ENCODE results near the gene ATP10D.

- TF ChIP-seq, protein P1, sequence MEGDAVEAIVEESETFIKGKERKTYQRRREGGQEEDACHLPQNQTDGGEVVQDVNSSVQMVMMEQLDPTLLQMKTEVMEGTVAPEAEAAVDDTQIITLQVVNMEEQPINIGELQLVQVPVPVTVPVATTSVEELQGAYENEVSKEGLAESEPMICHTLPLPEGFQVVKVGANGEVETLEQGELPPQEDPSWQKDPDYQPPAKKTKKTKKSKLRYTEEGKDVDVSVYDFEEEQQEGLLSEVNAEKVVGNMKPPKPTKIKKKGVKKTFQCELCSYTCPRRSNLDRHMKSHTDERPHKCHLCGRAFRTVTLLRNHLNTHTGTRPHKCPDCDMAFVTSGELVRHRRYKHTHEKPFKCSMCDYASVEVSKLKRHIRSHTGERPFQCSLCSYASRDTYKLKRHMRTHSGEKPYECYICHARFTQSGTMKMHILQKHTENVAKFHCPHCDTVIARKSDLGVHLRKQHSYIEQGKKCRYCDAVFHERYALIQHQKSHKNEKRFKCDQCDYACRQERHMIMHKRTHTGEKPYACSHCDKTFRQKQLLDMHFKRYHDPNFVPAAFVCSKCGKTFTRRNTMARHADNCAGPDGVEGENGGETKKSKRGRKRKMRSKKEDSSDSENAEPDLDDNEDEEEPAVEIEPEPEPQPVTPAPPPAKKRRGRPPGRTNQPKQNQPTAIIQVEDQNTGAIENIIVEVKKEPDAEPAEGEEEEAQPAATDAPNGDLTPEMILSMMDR (IDR thresholded peaks at IDR 0.05): no peak
- TF ChIP-seq POLR2A (IDR thresholded peaks at IDR 0.05): no peak
These were observed 81.9 kb downstream of the ATP10D start for GRCh38 chr4:47566969-47567368.
